GM18870 (cell line): ENCODE results near the gene FANCI.

ENCODE experiments used
- ATAC-seq: cut with Tn5 transposase; IDR thresholded peaks from one replicate; pipeline ENCODE4 v1.9.1; 2021; ENCODE audit warnings: moderate library complexity; ENCODE audit not compliant: unreplicated experiment

The FANCI gene

GRCh38 chr15:89303986-89304385, 60.2 kb downstream of the FANCI start:
- ATAC-seq, result no peak

DNA sequence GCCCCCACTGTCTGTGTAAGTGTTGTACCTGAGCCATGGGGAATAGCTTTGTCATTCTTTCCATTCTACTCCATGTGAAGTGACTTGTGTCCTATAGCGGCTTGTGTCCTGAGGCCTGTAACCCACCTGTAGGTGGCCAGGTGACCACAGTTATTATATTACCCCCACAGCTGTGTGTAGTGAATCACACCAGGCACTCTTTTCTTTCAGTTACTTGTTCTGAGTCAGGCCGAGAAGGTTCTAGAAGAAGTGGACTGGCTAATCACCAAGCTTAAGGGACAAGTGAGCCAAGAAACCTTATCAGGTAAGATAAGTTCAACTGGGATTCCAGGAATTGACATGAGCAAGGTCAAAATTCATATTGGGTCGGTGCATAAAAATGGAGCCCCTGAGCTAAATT, 61.6 kb downstream of the FANCI start:
- ATAC-seq, result no peak

GRCh38 chr15:89307046-89307587, 63.3 kb downstream of the FANCI start:
- ATAC-seq, result no peak

DNA sequence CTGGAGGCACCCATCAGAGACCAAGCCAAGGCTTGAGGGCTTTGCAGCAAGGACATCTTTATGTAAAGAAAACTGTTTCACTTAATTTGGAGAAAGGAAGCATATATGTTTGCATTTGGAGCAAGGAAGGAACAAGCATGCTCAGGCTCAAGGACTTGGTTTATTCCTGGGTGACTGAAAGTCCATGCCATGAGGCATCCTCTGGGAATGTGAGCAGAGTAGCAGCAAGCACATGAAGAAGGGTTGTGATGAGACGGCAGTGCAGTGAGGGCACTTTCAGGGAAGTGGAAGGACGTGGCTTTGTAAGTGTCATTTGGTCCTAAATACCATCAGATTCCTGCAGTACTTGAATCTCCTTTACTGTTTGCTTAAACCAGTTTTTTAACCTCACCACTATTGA, 64.0 kb downstream of the FANCI start:
- no peak for ATAC-seq

GRCh38 chr15:89308236-89308635, 64.5 kb downstream of the FANCI start:
- no peak for ATAC-seq

- no peak for ATAC-seq
These were observed 66.2 kb downstream of the FANCI start for GRCh38 chr15:89309993-89310392.

- no peak for ATAC-seq
These were observed 71.7 kb downstream of the FANCI start for GRCh38 chr15:89315375-89315929.

- ATAC-seq, result no peak
These were observed 72.7 kb downstream of the FANCI start for GRCh38 chr15:89316504-89316903.

DNA sequence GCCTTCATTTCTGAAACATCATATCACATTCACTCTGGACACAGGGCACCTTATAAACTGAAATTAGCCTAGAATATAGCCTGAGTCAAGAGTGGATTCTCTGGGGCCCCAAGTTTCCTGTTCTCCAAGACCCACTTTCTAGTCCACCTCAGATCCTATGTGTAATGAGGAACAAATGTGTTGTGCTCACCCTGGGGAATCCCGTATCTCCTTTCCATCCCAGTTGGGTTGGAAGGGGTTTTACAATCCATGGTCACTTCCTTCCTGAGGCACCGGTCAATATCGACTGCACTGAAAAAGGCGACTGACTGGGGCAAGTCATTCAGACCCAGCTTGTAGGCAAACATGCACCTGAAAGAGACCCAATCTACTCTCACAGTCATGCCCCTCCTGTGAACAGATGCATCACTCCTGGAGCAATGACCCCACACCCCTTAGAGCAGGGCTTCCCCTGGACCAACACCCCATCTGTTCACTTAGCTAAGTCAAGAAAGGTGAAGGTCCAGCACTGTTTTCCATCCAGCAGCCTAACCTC, 73.5 kb downstream of the FANCI start:
- no peak for ATAC-seq

- ATAC-seq, result no peak
These were observed 75.9 kb downstream of the FANCI start for GRCh38 chr15:89319678-89320077.

GRCh38 chr15:89320200-89320599, 76.4 kb downstream of the FANCI start:
- no peak for ATAC-seq

DNA sequence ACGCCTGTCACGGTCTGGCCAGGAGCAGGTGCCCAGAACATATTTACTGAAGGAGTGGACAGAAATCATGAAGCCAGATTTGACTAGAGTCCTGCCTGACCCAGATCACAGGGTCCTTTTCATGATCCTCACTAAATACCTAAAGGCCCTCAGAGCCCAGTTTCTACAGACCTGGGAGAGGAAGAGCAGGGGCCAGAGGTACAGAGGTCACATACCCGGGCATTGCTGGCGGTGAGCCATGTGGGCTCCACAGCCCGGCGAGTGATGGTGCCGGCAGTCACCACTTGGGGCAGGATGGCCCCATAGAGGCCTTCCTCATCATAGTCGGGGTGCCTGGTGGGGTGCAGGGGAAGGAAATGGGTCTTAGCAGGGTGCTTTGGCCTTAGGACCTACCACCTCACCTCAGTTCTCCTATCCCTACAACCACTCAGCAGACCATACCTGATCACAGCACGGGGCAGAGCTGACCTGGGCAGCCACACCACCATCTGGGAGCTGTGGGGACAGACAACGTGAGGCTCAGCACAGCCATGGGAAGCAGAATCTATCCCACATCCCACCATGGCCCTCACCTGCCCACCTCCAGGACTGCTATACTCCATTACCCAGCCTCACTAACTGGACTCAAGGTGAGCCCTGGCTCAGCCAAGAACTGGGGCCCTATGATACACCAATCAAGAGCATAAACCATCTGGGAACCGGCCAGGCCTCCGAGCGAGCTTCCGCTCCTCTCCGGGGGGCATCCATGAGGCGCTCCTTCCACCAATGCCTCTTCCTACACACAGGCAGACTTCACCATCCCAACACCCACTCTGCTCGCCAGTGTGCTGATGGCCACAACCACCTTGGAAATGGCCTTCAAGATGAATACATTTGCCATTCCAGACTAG, 78.0 kb downstream of the FANCI start:
- ATAC-seq, result no peak

GRCh38 chr15:89322822-89323221, 79.0 kb downstream of the FANCI start:
- no peak for ATAC-seq

- ATAC-seq, result no peak
These were observed 80.0 kb downstream of the FANCI start for GRCh38 chr15:89323825-89324224.

- no peak for ATAC-seq
These were observed 81.4 kb downstream of the FANCI start for GRCh38 chr15:89325039-89325803.

DNA sequence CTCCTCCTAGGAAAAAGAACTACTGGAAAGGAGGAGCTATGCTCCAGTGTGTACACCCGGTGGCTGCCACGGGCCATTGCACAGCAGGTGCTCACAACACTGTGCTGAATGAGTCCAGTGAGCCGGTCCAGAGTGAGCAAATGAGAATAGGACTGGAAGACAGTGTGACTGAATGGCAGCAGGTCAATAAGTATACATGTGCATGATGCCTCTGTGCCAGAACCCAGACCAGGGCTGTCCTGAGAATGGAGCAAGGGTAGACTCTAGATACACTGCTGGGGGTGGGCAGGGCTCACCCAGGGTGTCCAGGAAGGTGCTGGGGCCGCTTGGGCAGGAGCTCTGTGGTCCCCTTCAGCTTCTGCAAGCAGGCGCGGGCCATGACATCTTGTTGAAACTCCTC, 82.5 kb downstream of the FANCI start:
- ATAC-seq, result no peak

DNA sequence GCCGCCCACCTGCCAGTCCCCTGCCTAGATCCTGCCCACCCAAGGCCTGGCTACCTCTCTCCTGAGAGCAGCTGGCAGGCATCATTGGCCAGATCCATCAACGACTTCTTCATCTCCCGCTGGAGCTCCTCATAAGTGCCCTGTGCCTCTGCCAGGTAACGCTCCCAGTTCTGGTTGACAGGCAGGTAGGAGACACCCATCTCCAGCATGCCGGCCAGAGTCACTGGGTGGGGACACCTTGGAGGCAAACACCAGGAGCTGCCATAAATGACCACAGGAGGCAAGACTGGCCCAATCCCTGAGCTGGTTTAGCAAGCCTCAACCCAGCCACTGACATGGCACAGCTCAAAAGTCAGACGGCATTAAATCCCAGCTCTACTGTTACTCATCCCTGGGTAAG, 83.3 kb downstream of the FANCI start:
- no peak for ATAC-seq

- no peak for ATAC-seq
These were observed 84.8 kb downstream of the FANCI start for GRCh38 chr15:89328398-89329254.

DNA sequence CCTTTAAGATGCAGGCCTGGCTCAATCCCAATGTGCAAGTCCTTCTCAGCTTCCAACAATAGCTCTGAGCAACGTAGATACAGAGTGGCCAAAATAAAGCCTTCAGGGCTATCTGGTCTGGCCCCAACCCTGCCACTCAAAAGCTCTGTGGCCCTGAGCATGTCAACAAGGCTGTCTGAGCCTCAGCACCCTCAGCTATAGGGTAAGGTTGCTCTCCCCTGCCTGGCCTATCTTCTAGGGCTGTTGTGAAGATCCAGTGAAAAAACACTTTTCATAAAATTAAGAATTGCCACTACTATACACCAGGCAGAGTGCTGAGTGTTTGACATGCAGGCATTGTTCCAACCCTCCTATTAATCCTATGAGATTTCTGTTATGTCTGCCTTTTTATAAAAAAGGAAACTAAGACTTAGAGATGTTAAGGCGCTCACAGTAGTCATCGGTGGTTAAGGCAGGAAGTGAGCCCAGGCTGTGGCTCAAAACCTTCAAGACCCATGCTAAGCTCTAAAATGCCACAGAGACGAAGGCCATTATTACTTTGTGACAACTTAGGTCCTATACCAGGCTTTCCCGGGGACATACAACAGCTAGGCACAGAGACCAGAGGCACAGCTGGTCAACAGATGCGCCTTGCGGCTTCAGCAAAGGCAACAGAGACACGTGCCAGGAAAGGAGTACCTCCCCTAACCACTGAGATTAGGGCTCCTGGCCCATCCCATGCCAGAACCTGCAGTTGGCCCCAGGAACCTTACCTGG, 85.7 kb downstream of the FANCI start:
- no peak for ATAC-seq

- no peak for ATAC-seq
These were observed 86.3 kb downstream of the FANCI start for GRCh38 chr15:89330119-89330518.
